Lung (tissue), 12 donors: Measurements from ENCODE around the gene AUNIP. TPM values are rescaled to one million over a fixed set of nuclear protein-coding genes. Genes with fewer than 3 reads are reported as not detected.

Experiments
- ATAC-seq: fragments of 200-7000 bp; cut with Tn5 transposase; one replicate; pipeline ENCODE4 v1.9.1; 2020; ENCODE audit warnings: moderate number of reproducible peaks; ENCODE audit not compliant: insufficient read depth, low FRiP score
- DNase-seq, 3 donors: peaks; one replicate each; pipeline ENCODE4 v3.0.0-alpha.2; 2013 to 2017
- H3K27ac ChIP-seq, 2 donors: one replicate each; pipeline ENCODE4 v1.5.1; 2013; ENCODE audit warnings: mild to moderate bottlenecking in 2 of 2, moderate library complexity in 2 of 2, control low read depth in 1 of 2, inconsistent platforms in 1 of 2, low read depth in 1 of 2, low read length in 1 of 2
- H3K27me3 ChIP-seq, 3 donors: one replicate each; pipeline ENCODE4 v1.5.1; 2013; ENCODE audit warnings: low read length in 2 of 3; ENCODE audit not compliant: control insufficient read depth in 3 of 3, insufficient read depth in 3 of 3
- H3K36me3 ChIP-seq, 4 donors: one replicate each; pipeline ENCODE4 v1.5.1; 2013; ENCODE audit warnings: low read length in 4 of 4, mild to moderate bottlenecking in 1 of 4, moderate library complexity in 1 of 4; ENCODE audit not compliant: control insufficient read depth in 4 of 4, insufficient read depth in 4 of 4
- H3K4me1 ChIP-seq, 5 donors: one replicate each; pipeline ENCODE4 v1.5.1; 2013; ENCODE audit warnings: low read length in 5 of 5, mild to moderate bottlenecking in 2 of 5, moderate library complexity in 1 of 5; ENCODE audit not compliant: control insufficient read depth in 5 of 5, insufficient read depth in 5 of 5
- H3K4me3 ChIP-seq: one replicate; pipeline ENCODE4 v1.5.1; 2013; ENCODE audit warnings: mild to moderate bottlenecking, control low read depth, moderate library complexity
- H3K9ac ChIP-seq, 2 donors: one replicate each; pipeline ENCODE4 v1.5.1; 2013; ENCODE audit warnings: low read length in 2 of 2, control low read depth in 1 of 2; ENCODE audit not compliant: insufficient read depth in 1 of 2
- H3K9me3 ChIP-seq, 4 donors: one replicate each; pipeline ENCODE4 v1.5.1; 2013; ENCODE audit warnings: low read length in 3 of 4, mild to moderate bottlenecking in 1 of 4, moderate library complexity in 1 of 4; ENCODE audit not compliant: control insufficient read depth in 4 of 4, insufficient read depth in 3 of 4
- WGBS, 2 donors: extraction: QIAGEN DNeasy Blood & Tissue Kit; methylation state at CpG; one replicate each; pipeline ENCODE4 v1.1.7; 2013; 5-methylcytosine and 5-hydroxymethylcytosine counted together
- polyA plus RNA-seq, 2 donors: library from polyadenylated mRNA; stranded (reverse); fragments of 200-250 nt; gene quantifications; one replicate each; pipeline ENCODE4 v1.2.1, GENCODE V29; 2013
- total RNA-seq, 2 donors: library from RNA; depleted of rRNA in 1 of 2; stranded (reverse); fragments of >200 nt in 1 of 2; gene quantifications; one replicate each; pipeline ENCODE4 v1.2.1, GENCODE V29; 2014 to 2021
- TF ChIP-seq, protein P1 (sequence below): IDR thresholded peaks from 2 replicates; pipeline ENCODE4 v1.5.1; 2012; ENCODE audit warnings: mild to moderate bottlenecking; ENCODE audit errors: control extremely low read depth, extremely low read depth
- donor health status: control.
- donor health status: control.
- donor health status: Bipolar disorder and iron deficiency.
- donor health status: healthy.
- donor health status: DM: yes; HTN: yes; CAD: no.

AUNIP gene
- total and polyA plus RNA-seq, 4 donors: 0.21 to 1.1 (median 0.29) TPM

- Histone ChIP-seq H3K4me3 (no peak overlapping the region), H3K27me3 (no peaks in the 10 kb centered on the region), H3K9ac (peak overlapping the region; percentile 31 to 56), H3K36me3 (peaks cover 0 to 5% (median 1%) of the 10 kb centered on the region in 4 donors), H3K9me3 (no peaks in the 10 kb centered on the region), H3K4me1 (peaks cover 0 to 27% (median 8%) of the 10 kb centered on the region in 5 donors), H3K27ac (no peak overlapping the region)
- ATAC-seq (no peak), DNase-seq (no peak)
- WGBS, 2 donors: 97 to 98% methylated on average over 3 of the region's 3 CpGs
- TF ChIP-seq, protein P1, sequence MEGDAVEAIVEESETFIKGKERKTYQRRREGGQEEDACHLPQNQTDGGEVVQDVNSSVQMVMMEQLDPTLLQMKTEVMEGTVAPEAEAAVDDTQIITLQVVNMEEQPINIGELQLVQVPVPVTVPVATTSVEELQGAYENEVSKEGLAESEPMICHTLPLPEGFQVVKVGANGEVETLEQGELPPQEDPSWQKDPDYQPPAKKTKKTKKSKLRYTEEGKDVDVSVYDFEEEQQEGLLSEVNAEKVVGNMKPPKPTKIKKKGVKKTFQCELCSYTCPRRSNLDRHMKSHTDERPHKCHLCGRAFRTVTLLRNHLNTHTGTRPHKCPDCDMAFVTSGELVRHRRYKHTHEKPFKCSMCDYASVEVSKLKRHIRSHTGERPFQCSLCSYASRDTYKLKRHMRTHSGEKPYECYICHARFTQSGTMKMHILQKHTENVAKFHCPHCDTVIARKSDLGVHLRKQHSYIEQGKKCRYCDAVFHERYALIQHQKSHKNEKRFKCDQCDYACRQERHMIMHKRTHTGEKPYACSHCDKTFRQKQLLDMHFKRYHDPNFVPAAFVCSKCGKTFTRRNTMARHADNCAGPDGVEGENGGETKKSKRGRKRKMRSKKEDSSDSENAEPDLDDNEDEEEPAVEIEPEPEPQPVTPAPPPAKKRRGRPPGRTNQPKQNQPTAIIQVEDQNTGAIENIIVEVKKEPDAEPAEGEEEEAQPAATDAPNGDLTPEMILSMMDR: no peak
These were observed 15.0 kb upstream of the AUNIP start for GRCh38 chr1:25874209-25874608.

DNA sequence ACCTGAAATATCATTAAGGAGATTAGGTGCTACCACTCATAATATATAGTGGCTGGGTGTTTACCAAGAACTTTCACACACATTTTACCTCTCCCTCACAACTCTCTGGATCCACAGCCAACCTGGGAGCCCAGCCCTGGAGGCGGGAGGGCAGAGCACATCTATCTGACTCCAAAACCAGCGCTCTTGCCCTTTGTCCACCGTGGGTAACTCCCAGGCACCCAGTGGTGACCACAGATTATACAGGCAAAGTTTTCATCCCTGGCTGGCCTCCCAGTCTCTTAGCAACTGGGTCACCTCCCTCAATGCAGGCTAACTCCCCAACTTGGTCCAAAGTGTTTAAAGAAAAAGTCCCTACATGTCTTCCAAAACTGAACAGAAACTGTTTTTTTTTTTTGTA lies 13.9 kb upstream of the AUNIP start:
- ATAC-seq (no peak), DNase-seq (no peak)

GRCh38 chr1:25872713-25873112 lies 13.5 kb upstream of the AUNIP start:
- no peak for DNase-seq
- H3K4me3 ChIP-seq: no peak overlapping the region
- H3K27me3 ChIP-seq: no peaks in the 10 kb centered on the region
- 52 to 59% methylated on average over 2 of the region's 2 CpGs for WGBS, 2 donors
- H3K4me1 ChIP-seq: peaks cover 0 to 27% (median 9%) of the 10 kb centered on the region in 5 donors
- no peak for ATAC-seq
- no peak overlapping the region for H3K27ac ChIP-seq
- TF ChIP-seq, protein P1: no peak
- peaks cover 0 to 5% (median 1%) of the 10 kb centered on the region in 4 donors for H3K36me3 ChIP-seq
- no peak overlapping the region for H3K9ac ChIP-seq
- H3K9me3 ChIP-seq: no peaks in the 10 kb centered on the region

More for the DNA sequence above, 13.9 kb upstream of the AUNIP start:
- WGBS, 2 donors: 88 to 92% methylated on average over 3 of the region's 3 CpGs
- H3K27ac ChIP-seq: no peak overlapping the region
- H3K36me3 ChIP-seq: peaks cover 0 to 5% (median 1%) of the 10 kb centered on the region in 4 donors
- no peaks in the 10 kb centered on the region for H3K27me3 ChIP-seq
- H3K4me1 ChIP-seq: peaks cover 0 to 27% (median 8%) of the 10 kb centered on the region in 5 donors
- H3K9ac ChIP-seq: no peak overlapping the region
- TF ChIP-seq, protein P1: no peak
- no peak overlapping the region for H3K4me3 ChIP-seq
- H3K9me3 ChIP-seq: no peaks in the 10 kb centered on the region
